NB4 (cell line): ENCODE data around the gene CACNG4.

Experiments used
- CTCF ChIP-seq: IDR thresholded peaks from one replicate; pipeline ENCODE4 v1.5.1; 2012; ENCODE audit warnings: low read depth, low read length
- POLR2A ChIP-seq: IDR thresholded peaks from 2 replicates; pipeline ENCODE4 v1.6.1; 2011; ENCODE audit warnings: mild to moderate bottlenecking; ENCODE audit not compliant: insufficient read length; ENCODE audit errors: extremely low read depth

DNA sequence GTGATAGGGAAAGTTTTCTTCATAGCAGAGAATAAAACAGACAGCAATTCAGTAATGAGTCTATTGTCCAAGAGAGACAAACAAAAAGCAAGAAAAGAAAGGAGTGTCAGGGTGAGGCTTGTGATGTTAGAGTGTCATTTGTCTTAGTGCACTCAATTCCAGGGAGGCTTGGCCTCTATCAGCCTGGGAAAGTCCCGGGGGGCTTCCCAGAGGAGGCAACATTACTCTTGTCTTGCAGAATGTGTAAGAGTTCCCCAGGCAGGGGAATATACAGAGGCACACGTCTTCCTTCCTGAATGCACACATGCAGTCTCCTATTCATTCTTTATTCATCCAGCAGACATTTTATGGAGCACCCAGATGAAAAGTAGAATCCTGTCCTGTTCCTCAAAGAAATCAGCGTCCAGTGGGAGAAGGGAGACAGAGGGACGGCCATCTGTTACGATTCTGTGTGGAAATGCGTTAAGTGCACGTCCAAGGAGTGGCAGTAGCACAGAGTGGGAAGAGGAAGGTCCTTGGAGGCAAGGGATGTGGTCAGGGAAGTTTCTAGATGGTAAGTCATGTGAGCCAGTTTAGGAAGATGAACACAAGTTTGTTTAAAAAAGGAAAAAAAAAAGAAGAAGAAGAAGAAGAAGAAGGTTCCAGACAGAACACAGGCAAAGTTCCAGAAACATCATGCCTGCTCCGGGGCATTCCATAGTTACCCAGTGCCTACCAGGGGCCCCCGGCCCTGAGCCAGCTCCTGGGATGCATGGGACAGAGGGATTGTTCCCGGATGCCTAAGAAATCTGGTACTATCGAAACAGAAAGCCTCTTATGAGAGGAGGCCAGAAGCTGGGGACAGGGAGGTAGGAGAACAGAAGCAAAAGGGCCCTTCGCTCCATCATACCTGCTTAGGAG is 21.1 kb downstream of the CACNG4 start:
- TF ChIP-seq CTCF: no peak
- no peak for TF ChIP-seq POLR2A
